HK-2 (cell line): Measurements from ENCODE around the gene NRCAM.
A peak's percentile ranks its signal among the peaks of the same experiment; 100 is the strongest.
"Not testable (repeated sequence)": the region's sequence is repeated elsewhere in the genome, so short reads cannot be mapped to it uniquely, and the experiment has no call there.

Experiments used
- DNase-seq: peaks from one replicate; pipeline ENCODE4 v3.0.0-alpha.2; 2018; ENCODE audit not compliant: unreplicated experiment

The NRCAM gene

DNA sequence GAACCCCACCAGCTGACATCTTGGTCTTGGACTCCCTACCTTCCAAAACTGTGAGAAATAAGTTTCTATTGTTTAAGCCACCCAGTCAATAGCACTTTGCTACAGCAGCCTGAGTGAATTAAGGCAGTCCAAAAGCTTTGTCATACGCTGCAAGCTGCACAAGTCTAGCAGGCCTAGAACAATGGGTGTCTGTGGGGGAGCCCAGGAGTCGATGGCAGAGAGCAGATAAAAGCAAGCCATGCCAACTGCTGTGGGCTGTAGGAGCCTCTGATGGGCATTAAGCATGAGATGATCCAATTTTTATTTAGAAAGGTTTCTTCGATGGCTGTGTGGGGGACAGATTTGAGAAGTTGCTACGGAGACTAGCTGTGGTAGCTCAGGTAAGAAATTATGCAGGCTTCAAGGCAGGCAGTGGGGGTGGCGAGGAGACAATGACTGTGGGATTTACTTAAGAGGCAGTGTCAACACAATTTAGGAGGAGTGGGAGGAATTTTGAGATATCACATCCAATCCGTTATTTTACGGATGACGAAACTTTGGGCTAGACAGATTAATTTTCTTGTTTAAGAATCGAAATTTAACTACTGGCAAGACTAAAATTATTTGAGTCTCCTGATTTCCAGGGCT lies 110.4 kb downstream of the NRCAM start:
- DNase-seq, result no peak

DNA sequence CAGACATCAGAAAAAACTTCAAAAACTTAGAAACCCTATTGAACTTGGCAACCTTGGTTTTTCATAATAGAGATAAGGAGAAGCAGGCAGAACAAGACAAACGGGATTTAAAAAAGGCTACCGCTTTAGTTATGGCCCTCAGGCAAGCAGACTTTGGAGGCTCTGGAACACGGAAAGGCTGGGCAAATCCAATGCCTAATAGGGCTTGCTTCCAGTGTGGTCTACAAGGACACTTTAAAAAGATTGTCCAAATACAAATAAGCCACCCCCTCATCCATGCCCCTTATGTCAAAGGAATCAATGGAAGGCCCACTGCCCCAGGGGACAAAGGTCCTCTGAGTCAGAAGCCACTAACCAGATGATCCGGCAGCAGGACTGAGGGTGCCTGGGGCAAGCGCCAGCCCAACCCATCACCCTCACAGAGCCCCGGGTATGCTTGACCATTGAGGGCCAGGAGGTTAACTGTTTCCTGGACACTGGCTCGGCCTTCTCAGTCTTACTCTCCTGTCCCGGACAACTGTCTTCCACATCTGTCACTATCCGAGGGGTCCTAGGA lies 115.3 kb downstream of the NRCAM start:
- no peak for DNase-seq

DNA sequence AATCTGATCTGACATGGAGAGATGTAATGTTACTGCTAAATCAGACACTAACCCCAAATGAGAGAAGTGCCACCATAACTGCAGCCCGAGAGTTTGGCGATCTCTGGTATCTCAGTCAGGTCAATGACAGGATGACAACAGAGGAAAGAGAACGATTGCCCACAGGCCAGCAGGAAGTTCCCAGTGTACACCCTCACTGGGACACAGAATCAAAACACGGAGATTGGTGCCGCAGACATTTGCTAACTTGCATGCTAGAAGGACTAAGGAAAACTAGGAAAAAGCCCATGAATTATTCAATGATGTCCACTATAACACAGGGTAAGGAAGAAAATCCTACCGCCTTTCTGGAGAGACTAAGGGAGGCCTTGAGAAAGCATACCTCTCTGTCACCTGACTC lies 115.8 kb downstream of the NRCAM start:
- not testable (repeated sequence) for DNase-seq

DNA sequence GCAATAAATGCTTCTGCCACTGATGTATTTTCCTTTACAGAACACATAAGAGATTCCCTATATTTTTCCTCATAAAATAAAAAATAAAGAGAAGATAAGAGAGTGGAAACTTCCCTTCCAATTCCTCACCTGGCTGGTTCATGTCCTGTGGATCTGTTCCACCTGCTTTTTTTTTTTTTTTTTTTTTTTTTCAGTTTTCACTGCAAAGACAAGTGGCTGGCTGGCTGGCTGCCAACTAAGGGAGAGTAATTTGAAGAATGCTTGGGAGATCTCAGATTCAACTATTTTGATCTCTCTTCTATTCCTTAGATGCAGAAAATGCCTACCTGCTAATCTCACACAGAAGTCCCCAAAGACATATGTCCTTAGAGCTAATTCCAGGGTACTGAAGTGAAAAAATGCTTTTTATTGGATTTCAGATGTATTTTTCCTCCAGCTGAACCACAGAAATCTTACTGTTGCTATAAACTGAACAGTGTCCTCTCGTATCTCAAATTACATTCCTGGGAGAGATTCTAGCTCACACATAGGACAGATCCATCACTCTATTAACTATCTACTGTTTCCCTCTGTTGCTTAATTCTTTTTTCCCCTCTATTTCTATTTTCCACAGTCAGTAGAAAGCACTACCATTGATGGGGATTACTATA lies 120.8 kb downstream of the NRCAM start:
- peak; percentile 48 for DNase-seq

DNA sequence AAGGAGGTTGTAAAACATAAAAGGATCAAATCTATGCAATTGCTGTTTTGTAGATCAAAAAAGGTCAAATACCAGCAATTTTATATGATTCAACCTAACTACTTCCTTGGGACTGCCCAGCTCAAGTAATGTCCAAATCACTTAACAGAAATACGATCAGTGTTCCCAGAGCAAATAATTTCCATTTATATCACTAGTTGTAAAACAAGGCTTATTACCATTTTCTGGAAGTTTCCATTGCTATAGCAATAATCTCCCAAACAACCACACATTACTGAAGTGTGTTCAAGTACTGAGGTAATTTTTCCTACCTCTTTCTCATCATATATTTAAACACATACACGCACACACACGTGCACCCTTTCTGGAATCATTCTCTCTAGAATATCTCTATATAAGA lies 123.3 kb downstream of the NRCAM start:
- DNase-seq, result no peak

DNA sequence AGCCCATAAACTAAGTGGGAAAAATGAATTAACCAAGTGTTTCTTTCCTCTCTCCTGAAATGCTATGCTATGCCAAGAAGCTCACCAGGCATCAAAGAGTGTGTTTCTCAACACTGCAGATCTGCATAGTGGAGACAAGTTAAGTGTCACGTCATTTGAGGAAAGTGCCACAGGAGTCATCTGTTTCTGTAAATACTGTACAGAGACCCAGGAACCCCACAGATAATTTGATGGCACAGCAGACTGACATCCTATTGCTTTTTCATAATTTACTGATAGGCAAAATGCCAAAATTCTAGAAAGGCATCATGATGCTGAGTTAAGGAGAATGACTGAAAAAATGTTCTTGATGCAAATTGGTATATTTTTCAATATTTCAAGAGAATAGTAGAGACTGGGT lies 124.3 kb downstream of the NRCAM start:
- no peak for DNase-seq

DNA sequence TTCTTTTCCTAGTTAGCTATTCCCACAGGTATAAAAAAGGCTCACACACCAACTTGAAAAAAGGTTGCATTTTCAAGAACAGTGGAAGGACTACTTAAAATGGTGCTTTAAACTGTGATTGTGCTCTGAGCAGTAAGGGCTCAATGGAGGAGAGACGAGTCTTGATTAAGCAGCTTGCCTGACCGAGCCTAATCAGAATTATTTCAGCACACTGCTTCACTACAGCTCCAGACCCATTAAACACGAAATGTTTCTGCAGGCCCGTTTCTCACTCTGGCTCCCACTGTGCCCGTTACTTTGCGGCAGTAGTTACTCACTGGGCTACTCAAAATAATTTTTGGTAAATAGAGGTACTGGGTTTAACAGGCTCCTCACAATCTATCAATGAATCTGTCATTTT lies 126.0 kb downstream of the NRCAM start:
- DNase-seq, result no peak

DNA sequence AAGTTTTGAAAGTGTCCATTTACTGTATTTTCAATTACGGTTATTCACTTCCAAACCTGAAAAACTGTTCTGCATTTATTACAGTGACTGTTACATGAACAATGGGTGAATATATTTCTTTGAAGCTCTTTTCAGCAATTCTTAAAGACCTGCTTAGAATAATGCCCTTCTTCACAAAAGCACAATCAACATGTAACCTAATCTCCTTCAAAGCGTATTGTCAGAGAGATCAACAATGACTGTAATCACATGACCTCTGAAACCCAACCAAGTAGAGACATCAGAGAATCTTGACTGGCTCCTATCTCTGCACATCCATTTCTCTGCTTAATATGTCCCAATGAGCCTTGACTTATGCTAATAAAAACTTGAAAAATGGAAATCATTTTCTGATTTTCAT lies 126.7 kb downstream of the NRCAM start:
- DNase-seq, result no peak

DNA sequence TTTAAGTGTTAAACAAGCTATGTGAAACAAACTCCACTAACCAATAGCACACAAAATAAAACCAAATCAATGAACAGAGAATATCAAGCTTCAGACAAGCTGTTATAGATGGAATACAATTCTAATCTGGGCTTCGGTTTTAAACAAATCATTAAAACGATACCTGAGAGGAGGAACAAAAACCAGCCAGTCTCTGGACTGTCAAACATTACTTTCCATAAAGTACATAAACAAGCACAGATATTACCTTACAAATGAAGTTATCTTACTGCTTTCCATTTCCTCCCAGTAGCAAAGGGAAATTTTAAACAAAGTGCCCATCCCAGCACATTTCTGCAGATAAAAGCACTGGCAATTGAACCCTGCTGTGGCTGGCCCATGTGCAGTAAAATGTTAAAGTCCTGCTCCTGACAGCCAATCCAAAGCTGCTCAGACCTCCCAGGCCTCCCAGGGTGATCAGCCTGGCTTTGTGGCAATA lies 128.0 kb downstream of the NRCAM start:
- no peak for DNase-seq

DNA sequence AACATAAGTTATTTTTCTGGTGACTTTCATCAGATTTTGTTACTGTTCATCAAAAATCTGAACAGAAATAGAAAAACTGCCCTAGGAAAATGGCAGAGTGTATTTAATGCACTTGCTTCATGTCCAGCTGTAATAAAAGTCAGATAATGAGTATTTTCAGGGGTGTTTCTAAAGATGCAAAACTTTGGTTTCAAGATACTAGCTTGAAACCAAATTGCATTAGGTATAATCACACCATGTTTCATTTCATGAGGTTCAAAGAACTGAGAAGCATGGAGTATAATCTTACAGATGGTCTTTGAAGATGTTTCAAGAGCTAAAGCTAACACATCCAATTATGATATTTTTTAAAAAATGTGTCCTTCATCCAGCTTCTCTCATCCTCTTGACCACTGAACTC lies 128.9 kb downstream of the NRCAM start:
- no peak for DNase-seq

DNA sequence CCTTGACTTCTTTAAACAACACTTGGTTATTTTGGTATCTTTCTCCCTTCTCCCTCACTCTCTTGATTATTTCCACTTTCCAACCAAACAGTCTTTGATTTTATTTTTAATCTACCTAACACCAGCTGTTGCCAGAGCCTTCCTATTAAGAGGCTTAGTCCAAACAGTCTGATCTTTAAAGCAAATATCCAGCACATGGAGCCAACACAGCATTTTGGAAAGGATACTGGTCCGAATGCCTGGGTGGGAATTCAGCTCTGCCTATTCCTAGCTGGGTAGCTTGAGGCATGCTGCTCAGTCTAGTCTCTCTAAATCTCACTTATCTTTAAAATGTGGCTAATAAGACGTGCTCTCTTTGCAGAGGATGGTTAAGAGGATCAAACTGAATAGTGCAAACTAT lies 129.3 kb downstream of the NRCAM start:
- no peak for DNase-seq

DNA sequence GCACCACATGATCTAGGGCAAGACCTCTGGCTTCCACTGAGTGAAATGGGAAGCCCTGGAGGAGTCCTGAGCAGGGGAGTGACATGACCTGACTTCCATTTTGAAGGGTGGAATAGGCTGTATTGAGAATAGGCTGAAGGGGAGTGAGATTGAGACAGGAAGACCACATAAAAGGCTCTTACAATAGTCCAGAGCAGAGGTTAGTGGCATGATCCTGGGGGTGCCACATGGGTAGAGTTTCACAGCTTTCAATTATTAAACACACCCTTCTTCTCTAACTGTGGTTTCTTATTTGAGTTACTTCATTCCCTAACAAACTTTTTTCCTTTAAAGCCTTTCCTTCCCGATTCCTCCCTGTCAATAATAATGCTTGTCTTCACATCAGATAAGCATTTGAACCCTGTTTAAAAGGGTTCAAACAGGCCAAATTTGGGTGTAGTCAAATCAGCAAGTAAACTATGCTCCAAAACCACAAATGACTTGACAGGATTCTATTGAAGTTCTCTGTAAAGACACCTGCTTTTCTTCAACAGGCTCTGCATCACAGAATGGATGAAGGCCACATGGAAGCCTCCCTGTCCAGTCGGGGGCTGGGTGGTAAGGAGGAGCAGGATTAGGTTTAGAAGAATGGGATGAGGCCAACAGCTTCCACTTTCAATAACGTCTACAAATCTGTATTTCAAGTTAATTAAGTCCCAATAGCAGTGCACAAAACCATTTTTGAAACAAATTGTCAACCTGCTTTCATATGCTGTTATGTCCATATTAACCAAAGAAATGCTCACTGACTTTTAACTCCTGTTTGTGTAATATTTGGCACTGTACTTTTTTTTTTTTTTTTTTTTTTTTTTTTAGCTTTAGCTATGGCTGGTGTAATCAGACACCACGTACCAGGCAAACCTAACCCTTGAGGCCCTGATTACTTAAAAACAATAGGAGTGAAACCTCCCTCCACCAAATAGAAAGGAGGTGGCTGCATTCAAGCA lies 131.9 kb downstream of the NRCAM start:
- DNase-seq, result no peak

DNA sequence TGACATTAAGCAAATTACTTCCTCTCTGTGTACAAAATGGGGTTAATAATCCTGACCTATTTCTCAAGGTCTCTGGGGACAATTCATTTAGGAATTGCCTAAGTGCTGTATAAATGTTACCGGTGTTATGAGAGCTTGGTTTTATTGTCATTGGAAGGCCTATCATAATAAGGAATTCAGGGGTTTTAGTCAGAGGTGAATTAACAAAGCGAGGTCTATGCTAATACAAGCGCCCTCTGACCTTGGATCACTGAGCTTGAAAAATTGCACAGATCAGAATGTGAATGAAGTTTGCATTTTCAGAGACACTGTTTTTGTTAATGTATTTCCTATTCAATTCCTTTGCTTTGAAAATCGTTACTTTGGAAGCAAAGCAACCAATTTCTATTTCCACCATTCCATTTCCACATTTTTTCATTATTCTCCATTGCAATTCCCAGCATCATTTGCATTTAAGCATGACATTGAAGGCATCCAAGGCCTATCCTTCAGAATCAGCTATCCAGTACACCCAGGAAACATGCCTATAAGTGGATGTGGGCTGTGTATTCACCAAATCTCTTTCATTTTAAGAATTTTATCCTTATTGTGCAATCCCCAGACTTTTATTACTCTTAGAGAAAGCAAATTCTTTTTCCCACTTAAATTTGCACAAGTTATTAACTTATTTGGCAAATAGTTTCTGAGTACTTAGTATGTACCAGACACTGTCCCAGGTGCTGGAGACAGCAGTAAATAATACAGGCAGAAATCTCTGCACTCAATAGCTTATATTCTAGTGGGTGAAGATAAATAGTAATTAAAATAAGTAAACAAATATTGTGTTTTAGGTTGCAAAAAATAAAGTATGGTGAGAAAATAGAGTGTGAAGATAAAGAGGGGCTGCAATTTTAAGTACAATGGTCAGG lies 133.1 kb downstream of the NRCAM start:
- DNase-seq, result no peak

DNA sequence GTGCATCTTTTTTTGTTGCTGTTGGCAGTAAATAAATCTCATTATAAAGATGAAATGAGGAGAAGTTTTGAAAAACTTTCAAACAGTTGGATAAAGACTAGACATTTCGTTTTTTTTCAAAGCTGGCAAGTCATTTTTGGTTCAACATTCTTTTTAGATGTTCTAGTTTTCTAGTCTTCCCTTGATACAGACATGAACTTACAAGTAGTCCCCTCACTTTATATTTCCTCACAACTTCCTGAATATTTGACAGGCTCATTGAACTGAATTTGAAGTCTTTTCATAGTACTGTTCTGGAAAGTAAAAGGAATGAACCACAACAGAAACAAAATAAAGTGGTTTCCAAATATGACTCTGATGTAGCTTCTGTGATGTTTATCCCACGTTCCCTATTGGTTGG lies 134.2 kb downstream of the NRCAM start:
- DNase-seq, result no peak

DNA sequence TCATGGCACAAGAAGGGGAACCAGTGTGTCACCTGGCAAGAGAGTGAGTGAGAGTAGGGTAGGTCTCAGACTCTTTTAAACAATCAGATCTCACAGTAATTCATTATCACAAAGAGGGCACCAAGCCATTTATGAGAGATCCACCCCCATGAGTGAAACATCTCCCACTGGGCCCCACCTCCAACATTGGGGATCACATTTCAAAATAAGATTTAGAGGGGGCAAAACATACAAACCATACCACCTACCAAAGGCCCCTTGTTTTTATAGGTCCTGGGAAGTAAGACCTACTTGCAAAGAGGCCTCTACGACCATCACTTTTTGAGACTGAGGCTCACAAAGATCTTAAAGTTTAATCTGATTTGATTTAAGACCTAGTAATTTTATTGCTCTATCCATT lies 134.9 kb downstream of the NRCAM start:
- DNase-seq, result no peak

DNA sequence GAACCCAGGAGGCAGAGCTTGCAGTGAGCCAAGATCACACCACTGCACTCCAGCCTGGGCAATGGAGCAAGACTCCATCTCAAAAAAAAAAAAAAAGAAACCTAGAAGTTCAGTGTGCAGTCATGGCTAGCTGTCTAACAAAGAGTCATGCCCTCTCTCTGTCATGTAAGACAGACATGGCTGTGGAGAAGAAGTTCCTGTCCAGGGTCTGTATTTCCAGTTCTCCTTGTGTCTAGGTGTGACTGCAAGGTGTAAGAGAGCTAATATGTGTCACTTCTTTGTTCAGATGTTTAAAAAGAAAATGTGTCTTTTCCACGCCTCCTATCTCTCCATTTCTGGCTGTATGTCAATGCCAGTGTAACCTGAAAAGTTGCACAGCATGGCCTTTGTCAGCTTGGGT lies 139.5 kb downstream of the NRCAM start:
- no peak for DNase-seq

DNA sequence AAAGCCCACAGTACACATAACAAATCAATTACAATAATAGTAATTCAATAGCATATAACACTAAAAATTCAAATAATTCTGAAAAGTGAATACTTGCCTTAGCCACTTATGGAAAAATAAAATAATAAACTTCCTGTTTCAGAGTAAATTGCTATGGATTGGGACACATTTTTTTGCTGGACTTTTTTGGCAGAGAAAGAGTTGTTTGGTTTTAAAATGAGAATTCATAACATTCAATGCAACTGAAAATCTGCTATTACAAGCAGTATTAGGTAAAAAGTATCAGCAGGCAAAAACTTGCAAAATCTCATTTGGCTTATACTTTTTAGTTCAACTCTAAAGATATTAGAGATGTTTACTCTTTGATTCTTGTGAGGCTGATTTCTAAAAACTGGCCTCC lies 141.7 kb downstream of the NRCAM start:
- DNase-seq, result no peak

DNA sequence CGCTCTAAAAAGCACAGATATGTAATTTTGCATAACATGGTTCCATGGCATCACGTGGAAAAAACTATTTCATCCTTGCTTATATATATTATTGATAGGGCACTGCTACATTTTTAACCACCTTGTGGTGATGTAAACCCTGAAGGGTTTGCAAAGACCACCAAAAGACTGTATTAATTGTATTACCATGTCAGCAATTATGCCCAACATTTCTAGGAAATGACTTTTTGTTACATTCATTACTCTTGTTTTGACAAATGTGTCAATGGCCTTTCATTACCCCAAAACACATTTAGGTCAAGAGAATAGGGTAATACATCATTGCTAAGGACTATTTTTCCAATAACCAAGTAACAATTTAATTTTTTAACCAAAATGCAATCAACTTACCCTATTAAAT lies 142.2 kb downstream of the NRCAM start:
- DNase-seq, result no peak

DNA sequence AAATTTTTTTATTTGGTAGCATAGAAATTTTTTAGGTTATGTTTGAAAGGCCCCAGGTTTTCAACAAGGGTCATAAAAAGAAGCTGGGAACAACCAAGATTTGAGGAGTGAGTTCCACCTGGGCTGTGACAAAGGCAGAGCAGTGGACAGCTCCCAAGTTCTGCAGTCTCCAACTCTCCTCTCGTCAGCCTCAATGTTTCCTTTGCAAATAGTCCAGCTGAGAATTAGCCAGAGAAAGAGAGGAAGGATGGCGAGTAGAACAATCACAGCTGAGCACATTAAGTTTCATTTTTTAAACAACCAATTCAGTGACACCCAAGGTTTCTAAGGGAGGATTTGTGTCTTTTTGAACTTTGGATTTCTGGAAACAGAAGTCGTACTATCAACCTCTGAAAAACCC lies 143.2 kb downstream of the NRCAM start:
- no peak for DNase-seq

DNA sequence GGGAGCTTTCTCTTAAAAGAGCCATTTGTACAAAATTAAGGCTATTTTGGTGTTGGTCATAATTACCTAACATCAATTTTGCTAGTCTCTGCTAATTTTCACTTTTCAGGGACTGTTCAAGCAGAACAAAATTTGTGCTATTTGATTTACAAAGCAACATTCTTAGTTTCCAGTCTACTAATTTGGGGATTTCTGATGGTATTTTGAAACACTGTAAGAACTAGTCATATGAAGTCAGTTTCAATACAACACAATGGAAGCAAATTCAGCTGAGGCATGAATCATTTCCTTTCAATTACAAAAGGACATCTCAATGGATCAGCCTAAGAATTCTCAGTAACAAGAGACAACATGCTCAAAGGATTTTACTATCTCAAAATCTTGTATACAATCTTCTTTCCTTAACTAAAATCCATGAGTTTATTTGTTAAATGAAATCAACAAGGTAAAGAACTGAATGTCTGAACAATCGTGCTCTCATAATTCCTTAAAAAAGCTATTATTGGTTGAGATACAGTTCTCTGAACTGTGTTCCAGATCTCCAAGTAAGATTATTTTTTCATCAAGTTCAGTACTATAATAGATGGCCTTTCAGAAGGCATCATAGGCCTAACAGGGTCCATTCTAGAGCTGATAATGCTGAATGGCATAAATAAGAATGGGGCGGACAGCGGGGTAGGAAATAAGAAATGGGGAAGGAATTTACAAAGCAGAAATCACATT lies 144.6 kb downstream of the NRCAM start:
- DNase-seq, result no peak

DNA sequence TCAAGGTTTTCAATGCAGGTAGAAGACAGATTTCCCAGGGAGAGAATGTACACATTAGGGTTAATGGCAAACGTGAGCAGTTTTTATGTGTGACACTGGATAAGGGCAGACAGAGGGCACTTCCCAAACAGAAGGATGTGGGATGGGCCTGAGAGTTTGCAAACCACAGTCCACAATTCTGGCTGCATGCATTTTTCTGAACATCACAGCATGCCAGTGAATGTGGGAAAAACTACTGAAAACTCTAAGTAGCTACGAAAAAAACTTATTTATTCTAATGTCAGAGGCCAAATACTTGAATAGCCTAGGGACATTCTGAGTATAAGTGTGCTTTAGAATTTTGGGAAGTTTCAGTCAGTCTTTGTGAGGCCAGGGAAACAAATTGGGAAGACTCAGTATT lies 145.9 kb downstream of the NRCAM start:
- DNase-seq, result no peak
